AG04450 (cell line): Measurements from ENCODE around the gene CORO7. TPM values are rescaled to one million over a fixed set of nuclear protein-coding genes. Genes with fewer than 3 reads are reported as not detected.

Source experiments
- CTCF ChIA-PET: fragments of 300-600, 350-600 bp; formaldehyde crosslinking; extraction: SDS; loops from one replicate; lab custom pipeline; 2022; ENCODE audit warnings: antibody characterized with exemption, inconsistent platforms; lab: Charles Lee
- POLR2A ChIA-PET: fragments of 350-600 bp; formaldehyde crosslinking; extraction: SDS; loops from one replicate; lab custom pipeline; 2021; ENCODE audit warnings: antibody characterized with exemption, inconsistent platforms; lab: Yijun Ruan, JAX
- DNase-seq: peaks from one replicate; pipeline ENCODE4 v3.0.0-alpha.2; 2011; ENCODE audit warnings: low read depth, low spot score
- H3K27ac ChIP-seq: one replicate; pipeline ENCODE4 v1.5.1; 2012; ENCODE audit warnings: low read depth, low read length, control low read depth
- H3K27me3 ChIP-seq: one replicate; pipeline ENCODE4 v1.6.0; 2012; ENCODE audit warnings: low read length; ENCODE audit not compliant: control insufficient read depth, insufficient read depth
- H3K4me3 ChIP-seq: 2 replicates; pipeline ENCODE4 v1.5.1; 2011; ENCODE audit warnings: mild to moderate bottlenecking, low read depth, low read length, control low read depth
- H3K9me3 ChIP-seq: 2 replicates; pipeline ENCODE4 v1.5.1; 2012; ENCODE audit warnings: low read length; ENCODE audit not compliant: control insufficient read depth, insufficient read depth
- CTCF ChIP-seq: IDR thresholded peaks from 2 replicates; pipeline ENCODE4 v1.5.1; 2011; ENCODE audit warnings: low read depth, low read length, control low read depth, inconsistent platforms
- polyA plus RNA-seq: library from polyadenylated mRNA; depleted of rRNA; stranded (reverse); fragments of >200 nt; gene quantifications from 2 replicates; pipeline ENCODE4 v1.2.3, GENCODE V29; 2011

Gene CORO7
- polyA plus RNA-seq, 1 experiment: 7.0 TPM

- CTCF ChIA-PET: interaction anchor here (0.7 to 6.2 kb wide), 13 partner anchors 13 to 93 kb away, joined by 3 to 132 read pairs (median 9); partner anchors contain the start of gene PAM16
- Histone ChIP-seq H3K27ac (no peak overlapping the region), H3K9me3 (no peaks in the 10 kb centered on the region), H3K27me3 (no peaks in the 10 kb centered on the region), H3K4me3 (no peak overlapping the region)
- no peak for DNase-seq
- TF ChIP-seq CTCF: peak; percentile 85
- POLR2A ChIA-PET: interaction anchor here (1.3 kb wide), 1 partner anchor 11 kb away, joined by 3 read pairs; no protein-coding TSS in a partner anchor
Measured at GRCh38 chr16:4404247-4404966, 12.0 kb downstream of the CORO7 start.

GRCh38 chr16:4403133-4403949 lies 13.1 kb downstream of the CORO7 start:
- no peaks in the 10 kb centered on the region for H3K9me3 ChIP-seq
- H3K27me3 ChIP-seq: no peaks in the 10 kb centered on the region
- no peak overlapping the region for H3K4me3 ChIP-seq
- ChIA-PET POLR2A (interaction anchor here (0.5 to 1.3 kb wide), 7 partner anchors 11 to 568 kb away, joined by 3 to 5 read pairs (median 3); partner anchors contain the start of gene GLIS2), CTCF (interaction anchor here (0.6 to 6.2 kb wide), 44 partner anchors 8 to 203 kb away, joined by 3 to 132 read pairs (median 6); partner anchors contain the start of genes DNAJA3, PAM16 and TFAP4)
- TF ChIP-seq CTCF: no peak
- DNase-seq: no peak
- no peak overlapping the region for H3K27ac ChIP-seq

GRCh38 chr16:4402439-4403132 lies 13.8 kb downstream of the CORO7 start:
- ChIA-PET POLR2A (interaction anchor here (0.5 to 1.3 kb wide), 8 partner anchors 10 to 567 kb away, joined by 3 to 5 read pairs (median 3); partner anchors contain the start of gene GLIS2), CTCF (interaction anchor here (0.6 to 6.2 kb wide), 49 partner anchors 8 to 418 kb away, joined by 3 to 132 read pairs (median 6); partner anchors contain the start of genes DNAJA3, PAM16 and TFAP4)
- TF ChIP-seq CTCF: peak; percentile 79
- H3K4me3 ChIP-seq: no peak overlapping the region
- no peaks in the 10 kb centered on the region for H3K9me3 ChIP-seq
- DNase-seq: peak; percentile 37
- H3K27me3 ChIP-seq: no peaks in the 10 kb centered on the region
- H3K27ac ChIP-seq: no peak overlapping the region

GRCh38 chr16:4401510-4401909 lies 14.9 kb downstream of the CORO7 start:
- no peak overlapping the region for H3K27ac ChIP-seq
- H3K27me3 ChIP-seq: no peaks in the 10 kb centered on the region
- no peaks in the 10 kb centered on the region for H3K9me3 ChIP-seq
- H3K4me3 ChIP-seq: no peak overlapping the region
- CTCF ChIA-PET: interaction anchor here (0.6 to 6.2 kb wide), 27 partner anchors 9 to 1996 kb away, joined by 3 to 132 read pairs (median 8); partner anchors contain the start of gene PAM16
- POLR2A ChIA-PET: interaction anchor here (0.7 kb wide), 2 partner anchors 74 to 148 kb away, joined by 3 to 4 read pairs; no protein-coding TSS in a partner anchor
- TF ChIP-seq CTCF: no peak
- DNase-seq: no peak
